ENCODE measurements around the gene PITPNC1.
"Not testable (repeated sequence)": the region's sequence is repeated elsewhere in the genome, so short reads cannot be mapped to it uniquely, and the experiment has no call there.

Gene PITPNC1

GRCh38 chr17:67578142-67578457 is 201.0 kb downstream of the PITPNC1 start:
- Histone ChIP-seq H3K4me1 (no peaks in the 10 kb centered on the region), H3K9me3 (no peaks in the 10 kb centered on the region), H3K4me3 (no peak overlapping the region), H3K27me3 (no peaks in the 10 kb centered on the region), H3K36me3 (peaks cover 0 to 5% (median 0%) of the 10 kb centered on the region in 3 donors), H3K27ac (no peak overlapping the region)
- DNase-seq: no peak
- intact Hi-C loops (cut with DNase I; ENCODE audit: low total_unique reads): no loop called here
- TF ChIP-seq CTCF (IDR thresholded peaks at IDR 0.05): no peak

GRCh38 chr17:67578679-67579405 is 201.8 kb downstream of the PITPNC1 start:
- H3K27me3 ChIP-seq; DNase-seq; H3K4me1 ChIP-seq; H3K36me3 ChIP-seq; H3K4me3 ChIP-seq; H3K9me3 ChIP-seq; H3K27ac ChIP-seq; intact Hi-C loops (cut with DNase I; ENCODE audit: low total_unique reads): not testable (repeated sequence)

- no peak for TF ChIP-seq CTCF (IDR thresholded peaks at IDR 0.05)
- Histone ChIP-seq H3K36me3 (peaks cover 0 to 5% (median 0%) of the 10 kb centered on the region in 3 donors), H3K27ac (no peak overlapping the region), H3K9me3 (peaks cover 0 to 7% (median 0%) of the 10 kb centered on the region in 3 donors), H3K27me3 (no peaks in the 10 kb centered on the region), H3K4me1 (no peaks in the 10 kb centered on the region), H3K4me3 (no peak overlapping the region)
- DNase-seq: no peak
- intact Hi-C loops (cut with DNase I; ENCODE audit: low total_unique reads): no loop called here
These were observed 205.6 kb downstream of the PITPNC1 start for GRCh38 chr17:67582673-67583081.

GRCh38 chr17:67585077-67585602 is 208.1 kb downstream of the PITPNC1 start:
- DNase-seq: no peak
- H3K36me3 ChIP-seq: no peaks in the 10 kb centered on the region
- no peaks in the 10 kb centered on the region for H3K4me1 ChIP-seq
- H3K27me3 ChIP-seq: no peaks in the 10 kb centered on the region
- H3K9me3 ChIP-seq: peaks cover 0 to 7% (median 0%) of the 10 kb centered on the region in 3 donors
- no peak overlapping the region for H3K27ac ChIP-seq
- TF ChIP-seq CTCF (IDR thresholded peaks at IDR 0.05): no peak
- no peak overlapping the region for H3K4me3 ChIP-seq
- intact Hi-C loops (cut with DNase I; ENCODE audit: low total_unique reads): no loop called here

- intact Hi-C loops (cut with DNase I; ENCODE audit: low total_unique reads): no loop called here
- Histone ChIP-seq H3K36me3 (no peaks in the 10 kb centered on the region), H3K27ac (no peak overlapping the region), H3K4me1 (no peaks in the 10 kb centered on the region), H3K9me3 (peaks cover 0 to 7% (median 0%) of the 10 kb centered on the region in 3 donors), H3K4me3 (no peak overlapping the region), H3K27me3 (no peaks in the 10 kb centered on the region)
- DNase-seq: no peak
- TF ChIP-seq CTCF (IDR thresholded peaks at IDR 0.05): no peak
These were observed 211.2 kb downstream of the PITPNC1 start for GRCh38 chr17:67588326-67588725.

- intact Hi-C loops (cut with DNase I; ENCODE audit: low total_unique reads): no loop called here
- no peak for DNase-seq
- no peak for TF ChIP-seq CTCF (IDR thresholded peaks at IDR 0.05)
- Histone ChIP-seq H3K4me3 (no peak overlapping the region), H3K9me3 (no peaks in the 10 kb centered on the region), H3K27me3 (no peaks in the 10 kb centered on the region), H3K27ac (no peak overlapping the region), H3K4me1 (no peaks in the 10 kb centered on the region), H3K36me3 (no peaks in the 10 kb centered on the region)
These were observed 217.2 kb downstream of the PITPNC1 start for GRCh38 chr17:67594115-67594880.
